BLaER1 (cell line): ENCODE results near the gene WFDC1.
A peak's percentile ranks its signal among the peaks of the same experiment; 100 is the strongest.

Source experiments
- H3K27ac ChIP-seq: shearing (Covaris generic); formaldehyde crosslinking; 2 replicates; pipeline ENCODE4 v1.8.1; 2022
- H3K27me3 ChIP-seq: shearing (Covaris generic); formaldehyde crosslinking; 2 replicates; pipeline ENCODE4 v1.8.1; 2022
- H3K36me3 ChIP-seq: shearing (Covaris generic); formaldehyde crosslinking; 2 replicates; pipeline ENCODE4 v1.8.1; 2022
- H3K4me1 ChIP-seq: shearing (Covaris generic); formaldehyde crosslinking; 2 replicates; pipeline ENCODE4 v1.8.1; 2022
- H3K4me2 ChIP-seq: shearing (Covaris generic); formaldehyde crosslinking; 2 replicates; pipeline ENCODE4 v1.8.1; 2022
- H3K4me3 ChIP-seq: shearing (Covaris generic); formaldehyde crosslinking; 2 replicates; pipeline ENCODE4 v1.8.1; 2022
- H3K9ac ChIP-seq: shearing (Covaris generic); formaldehyde crosslinking; 2 replicates; pipeline ENCODE4 v1.8.1; 2022
- H3K9me3 ChIP-seq: shearing (Covaris generic); formaldehyde crosslinking; 2 replicates; pipeline ENCODE4 v1.8.1; 2022
- H4K20me1 ChIP-seq: shearing (Covaris generic); formaldehyde crosslinking; 2 replicates; pipeline ENCODE4 v1.8.1; 2022
- Cebpa-rat ChIP-seq: shearing (Covaris generic); IDR thresholded peaks from 2 replicates; pipeline ENCODE4 v1.8.1; 2022

The WFDC1 gene

GRCh38 chr16:84310642-84311041, 16.0 kb downstream of the WFDC1 start:
- H3K27ac ChIP-seq, result no peak overlapping the region
- no peak overlapping the region for H3K4me2 ChIP-seq
- peaks cover 17% of the 10 kb centered on the region for H3K4me1 ChIP-seq
- H3K9ac ChIP-seq, result no peak overlapping the region
- H3K4me3 ChIP-seq, result no peak overlapping the region
- H3K9me3 ChIP-seq, result no peaks in the 10 kb centered on the region
- H3K36me3 ChIP-seq, result no peaks in the 10 kb centered on the region
- H4K20me1 ChIP-seq, result no peaks in the 10 kb centered on the region
- TF ChIP-seq Cebpa-rat, result no peak
- no peaks in the 10 kb centered on the region for H3K27me3 ChIP-seq

- H3K27ac ChIP-seq, result no peak overlapping the region
- H4K20me1 ChIP-seq, result no peaks in the 10 kb centered on the region
- peak overlapping the region; percentile 12; the same call in 1 of the 2 replicates for H3K4me2 ChIP-seq
- no peaks in the 10 kb centered on the region for H3K27me3 ChIP-seq
- no peak for TF ChIP-seq Cebpa-rat
- peaks cover 13% of the 10 kb centered on the region for H3K4me1 ChIP-seq
- no peak overlapping the region for H3K9ac ChIP-seq
- H3K9me3 ChIP-seq, result peaks cover 7% of the 10 kb centered on the region
- H3K36me3 ChIP-seq, result no peaks in the 10 kb centered on the region
- no peak overlapping the region for H3K4me3 ChIP-seq
Measured at GRCh38 chr16:84312783-84313382, 18.2 kb downstream of the WFDC1 start.

GRCh38 chr16:84313921-84314320, 19.2 kb downstream of the WFDC1 start:
- Histone ChIP-seq H3K36me3 (no peaks in the 10 kb centered on the region), H3K4me3 (no peak overlapping the region), H3K4me2 (no peak overlapping the region), H3K4me1 (peaks cover 7% of the 10 kb centered on the region), H3K9ac (no peak overlapping the region), H3K27ac (no peak overlapping the region), H3K9me3 (peaks cover 15% of the 10 kb centered on the region), H3K27me3 (no peaks in the 10 kb centered on the region), H4K20me1 (no peaks in the 10 kb centered on the region)
- TF ChIP-seq Cebpa-rat, result no peak

GRCh38 chr16:84314373-84314772, 19.7 kb downstream of the WFDC1 start:
- no peak for TF ChIP-seq Cebpa-rat

GRCh38 chr16:84314814-84315213, 20.1 kb downstream of the WFDC1 start:
- no peak for TF ChIP-seq Cebpa-rat
- Histone ChIP-seq H3K27me3 (no peaks in the 10 kb centered on the region), H3K4me3 (no peak overlapping the region), H3K9me3 (peaks cover 15% of the 10 kb centered on the region), H3K4me2 (no peak overlapping the region), H3K4me1 (peaks cover 7% of the 10 kb centered on the region), H3K27ac (no peak overlapping the region), H3K9ac (no peak overlapping the region), H4K20me1 (no peaks in the 10 kb centered on the region), H3K36me3 (no peaks in the 10 kb centered on the region)

More at GRCh38 chr16:84314373-84314772, 19.7 kb downstream of the WFDC1 start:
- no peaks in the 10 kb centered on the region for H4K20me1 ChIP-seq
- H3K4me1 ChIP-seq, result peaks cover 7% of the 10 kb centered on the region
- peaks cover 15% of the 10 kb centered on the region for H3K9me3 ChIP-seq
- no peak overlapping the region for H3K4me2 ChIP-seq
- H3K36me3 ChIP-seq, result no peaks in the 10 kb centered on the region
- no peak overlapping the region for H3K4me3 ChIP-seq
- no peaks in the 10 kb centered on the region for H3K27me3 ChIP-seq
- no peak overlapping the region for H3K27ac ChIP-seq
- H3K9ac ChIP-seq, result no peak overlapping the region

GRCh38 chr16:84315422-84315821, 20.7 kb downstream of the WFDC1 start:
- no peak overlapping the region for H3K27ac ChIP-seq
- no peaks in the 10 kb centered on the region for H3K36me3 ChIP-seq
- peaks cover 15% of the 10 kb centered on the region for H3K9me3 ChIP-seq
- H3K9ac ChIP-seq, result no peak overlapping the region
- TF ChIP-seq Cebpa-rat, result no peak
- no peaks in the 10 kb centered on the region for H4K20me1 ChIP-seq
- no peak overlapping the region for H3K4me2 ChIP-seq
- no peak overlapping the region for H3K4me3 ChIP-seq
- peaks cover 7% of the 10 kb centered on the region for H3K4me1 ChIP-seq
- H3K27me3 ChIP-seq, result no peaks in the 10 kb centered on the region

- Histone ChIP-seq H4K20me1 (no peaks in the 10 kb centered on the region), H3K27ac (no peak overlapping the region), H3K9me3 (peaks cover 15% of the 10 kb centered on the region), H3K4me2 (no peak overlapping the region), H3K9ac (no peak overlapping the region), H3K4me1 (peaks cover 2% of the 10 kb centered on the region; the same call in 1 of the 2 replicates), H3K27me3 (no peaks in the 10 kb centered on the region), H3K36me3 (no peaks in the 10 kb centered on the region), H3K4me3 (no peak overlapping the region)
- TF ChIP-seq Cebpa-rat, result no peak
Measured at GRCh38 chr16:84318091-84318975, 23.7 kb downstream of the WFDC1 start.

- no peak overlapping the region for H3K27ac ChIP-seq
- TF ChIP-seq Cebpa-rat, result no peak
Measured at GRCh38 chr16:84319146-84319760, 24.6 kb downstream of the WFDC1 start.

GRCh38 chr16:84320511-84320910, 25.8 kb downstream of the WFDC1 start:
- H3K9ac ChIP-seq, result no peak overlapping the region
- H3K36me3 ChIP-seq, result no peaks in the 10 kb centered on the region
- no peaks in the 10 kb centered on the region for H3K27me3 ChIP-seq
- peaks cover 15% of the 10 kb centered on the region for H3K9me3 ChIP-seq
- H4K20me1 ChIP-seq, result no peaks in the 10 kb centered on the region
- no peak overlapping the region for H3K27ac ChIP-seq
- no peaks in the 10 kb centered on the region for H3K4me1 ChIP-seq
- H3K4me2 ChIP-seq, result no peak overlapping the region
- no peak for TF ChIP-seq Cebpa-rat
- H3K4me3 ChIP-seq, result no peak overlapping the region

More at GRCh38 chr16:84319146-84319760, 24.6 kb downstream of the WFDC1 start:
- Histone ChIP-seq H3K4me2 (no peak overlapping the region), H3K9ac (no peak overlapping the region), H3K9me3 (peaks cover 15% of the 10 kb centered on the region), H4K20me1 (no peaks in the 10 kb centered on the region), H3K36me3 (no peaks in the 10 kb centered on the region), H3K4me1 (no peaks in the 10 kb centered on the region), H3K27me3 (no peaks in the 10 kb centered on the region), H3K4me3 (no peak overlapping the region)

GRCh38 chr16:84321932-84322331, 27.3 kb downstream of the WFDC1 start:
- no peaks in the 10 kb centered on the region for H3K4me1 ChIP-seq
- no peak overlapping the region for H3K9ac ChIP-seq
- H3K4me2 ChIP-seq, result no peak overlapping the region
- H3K27me3 ChIP-seq, result no peaks in the 10 kb centered on the region
- TF ChIP-seq Cebpa-rat, result no peak
- no peaks in the 10 kb centered on the region for H3K36me3 ChIP-seq
- H3K9me3 ChIP-seq, result peaks cover 15% of the 10 kb centered on the region
- no peak overlapping the region for H3K27ac ChIP-seq
- no peak overlapping the region for H3K4me3 ChIP-seq
- H4K20me1 ChIP-seq, result no peaks in the 10 kb centered on the region
